Activated CD4-positive, alpha-beta T cell treated with anti-CD3 and anti-CD28 coated beads, Interleukin-2, amount 10 ng/mL, durations not matched to agents 7 days and 5 days (primary cell): ENCODE measurements around the gene CLDN14. TPM values are rescaled to one million over a fixed set of nuclear protein-coding genes. Genes with fewer than 3 reads are reported as not detected.

ENCODE experiments used
- CTCF ChIA-PET: fragments of 350-600 bp; sonication (Branson Sonifier 250); formaldehyde crosslinking; loops from one replicate; lab custom pipeline; 2021; ENCODE audit warnings: antibody characterized with exemption; lab: Charles Lee
- POLR2A ChIA-PET: fragments of 350-600 bp; sonication (Branson Sonifier 250); formaldehyde crosslinking; loops from one replicate; lab custom pipeline; 2021; ENCODE audit warnings: antibody characterized with exemption; lab: Charles Lee
- DNase-seq: peaks from one replicate; pipeline ENCODE4 v3.0.0-alpha.2; 2020
- H3K27ac Mint-ChIP-seq: one replicate; pipeline ENCODE4 v1.8.0; 2021; ENCODE audit warnings: mild to moderate bottlenecking, moderate library complexity, mixed read lengths
- H3K27me3 Mint-ChIP-seq: one replicate; pipeline ENCODE4 v1.8.0; 2021; ENCODE audit warnings: mixed read lengths
- H3K36me3 Mint-ChIP-seq: one replicate; pipeline ENCODE4 v1.8.0; 2021; ENCODE audit warnings: low read depth, mixed read lengths
- H3K4me1 Mint-ChIP-seq: one replicate; pipeline ENCODE4 v1.8.0; 2021; ENCODE audit warnings: mixed read lengths
- H3K4me3 Mint-ChIP-seq: one replicate; pipeline ENCODE4 v1.8.0; 2021; ENCODE audit warnings: mild to moderate bottlenecking, moderate library complexity, mixed read lengths
- H3K9me3 Mint-ChIP-seq: one replicate; pipeline ENCODE4 v1.8.0; 2021; ENCODE audit warnings: mixed read lengths
- total RNA-seq, 2 experiments: library from RNA; stranded (reverse); gene quantifications; one replicate each; pipeline ENCODE4 v1.2.3, GENCODE V29; 2021

CLDN14 gene
- total RNA-seq, 2 experiments from 2014 or later, result not detected

GRCh38 chr21:36419996-36420395 is 59.9 kb downstream of the CLDN14 start:
- Mint-ChIP-seq H3K9me3 (no peaks in the 10 kb centered on the region), H3K27ac (no peak overlapping the region), H3K36me3 (peaks cover 21% of the 10 kb centered on the region), H3K4me1 (peaks cover 18% of the 10 kb centered on the region), H3K27me3 (no peaks in the 10 kb centered on the region), H3K4me3 (no peak overlapping the region)
- DNase-seq, result peak; percentile 55
- ChIA-PET POLR2A (no interaction called here), CTCF (no interaction called here)

GRCh38 chr21:36419241-36419640 is 60.7 kb downstream of the CLDN14 start:
- no peaks in the 10 kb centered on the region for H3K9me3 Mint-ChIP-seq
- no peaks in the 10 kb centered on the region for H3K27me3 Mint-ChIP-seq
- no peak for DNase-seq
- CTCF ChIA-PET, result no interaction called here
- H3K4me1 Mint-ChIP-seq, result peaks cover 16% of the 10 kb centered on the region
- H3K27ac Mint-ChIP-seq, result no peak overlapping the region
- H3K36me3 Mint-ChIP-seq, result peaks cover 24% of the 10 kb centered on the region
- no peak overlapping the region for H3K4me3 Mint-ChIP-seq
- POLR2A ChIA-PET, result no interaction called here

GRCh38 chr21:36415375-36415774 is 64.5 kb downstream of the CLDN14 start:
- no peak for DNase-seq
- CTCF ChIA-PET, result no interaction called here
- Mint-ChIP-seq H3K9me3 (no peaks in the 10 kb centered on the region), H3K27ac (no peak overlapping the region), H3K4me3 (no peak overlapping the region), H3K4me1 (no peaks in the 10 kb centered on the region), H3K36me3 (peaks cover 41% of the 10 kb centered on the region), H3K27me3 (no peaks in the 10 kb centered on the region)
- POLR2A ChIA-PET, result no interaction called here

GRCh38 chr21:36412916-36413315 is 67.0 kb downstream of the CLDN14 start:
- peaks cover 50% of the 10 kb centered on the region for H3K36me3 Mint-ChIP-seq
- H3K4me3 Mint-ChIP-seq, result no peak overlapping the region
- DNase-seq, result no peak
- no peaks in the 10 kb centered on the region for H3K27me3 Mint-ChIP-seq
- ChIA-PET CTCF (no interaction called here), POLR2A (no interaction called here)
- no peaks in the 10 kb centered on the region for H3K4me1 Mint-ChIP-seq
- H3K9me3 Mint-ChIP-seq, result no peaks in the 10 kb centered on the region
- no peak overlapping the region for H3K27ac Mint-ChIP-seq

GRCh38 chr21:36411301-36411700 is 68.6 kb downstream of the CLDN14 start:
- H3K27me3 Mint-ChIP-seq, result no peaks in the 10 kb centered on the region
- no peak overlapping the region for H3K27ac Mint-ChIP-seq
- H3K4me3 Mint-ChIP-seq, result no peak overlapping the region
- H3K9me3 Mint-ChIP-seq, result no peaks in the 10 kb centered on the region
- peaks cover 50% of the 10 kb centered on the region for H3K36me3 Mint-ChIP-seq
- no peak for DNase-seq
- CTCF ChIA-PET, result no interaction called here
- POLR2A ChIA-PET, result no interaction called here
- peaks cover 3% of the 10 kb centered on the region for H3K4me1 Mint-ChIP-seq

Other genes starting within 250 kb of the CLDN14 start
- 10 to 100 TPM; 47.5 to 50.7 TPM for gene MORC3, start 159.9 kb downstream of the CLDN14 start, total RNA-seq
- gene CHAF1B, start 94.7 kb downstream of the CLDN14 start, total RNA-seq, result 10 to 100 TPM; 25.3 to 25.6 TPM
- gene SIM2, start 219.0 kb upstream of the CLDN14 start, total RNA-seq, result under 1 TPM; 0.05 to 0.19 TPM